NCI-H82 (cell line): ENCODE measurements around the gene PAK1.
A peak's percentile ranks its signal among the peaks of the same experiment; 100 is the strongest.
"Not testable (repeated sequence)": the region's sequence is repeated elsewhere in the genome, so short reads cannot be mapped to it uniquely, and the experiment has no call there.

Source experiments
- DNase-seq: peaks from one replicate; lab custom pipeline; 2025; lab: John Stamatoyannopoulos, UW

PAK1 gene

DNA sequence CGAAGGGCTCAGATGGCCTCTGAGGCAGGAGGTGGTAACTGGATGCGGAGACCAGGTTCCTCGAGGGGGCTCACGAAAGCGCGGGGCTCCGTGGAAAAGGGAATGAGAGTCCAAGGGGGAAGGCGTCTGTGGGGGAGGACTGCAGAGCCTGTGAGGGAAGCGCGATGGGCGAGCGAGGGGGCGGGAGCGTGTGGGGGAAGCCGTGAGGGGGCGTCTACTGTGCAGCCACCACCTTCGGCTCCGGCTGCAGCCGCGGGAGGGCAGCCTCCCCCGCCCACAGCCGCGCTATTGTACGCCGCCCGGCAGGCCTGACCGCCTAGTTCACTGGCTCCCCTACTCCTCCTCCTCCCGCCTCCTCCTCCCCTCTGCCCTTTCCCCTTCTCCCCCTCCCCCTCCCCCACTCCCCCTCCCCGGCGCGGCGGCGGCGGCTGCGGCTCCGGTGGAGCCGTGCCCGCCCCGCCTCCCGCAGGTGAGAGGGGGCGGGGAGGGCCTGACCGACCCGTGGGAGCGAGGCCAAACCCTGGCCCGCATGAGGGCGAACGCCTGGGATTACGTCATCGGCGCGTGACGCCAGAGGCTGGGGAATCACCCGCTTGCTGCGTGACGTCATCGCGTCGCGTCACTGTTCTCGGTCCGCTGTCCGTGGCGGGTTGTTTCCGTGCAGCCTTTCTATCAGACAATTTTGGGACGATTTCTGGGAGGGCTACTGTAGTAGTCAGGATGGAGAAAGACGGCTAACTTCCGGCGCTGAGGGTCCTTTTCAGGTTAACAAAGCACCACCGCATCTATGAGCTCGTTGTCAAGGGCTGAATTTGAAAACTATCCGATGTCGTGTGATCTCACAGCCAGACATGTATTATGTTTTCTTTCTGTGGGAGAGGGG, at the start of gene PAK1:
PAK1 (minus strand) TSS at position 294 of the 883 bp plus-strand sequence. CDS start 81,574 bp downstream, outside the sequence.
- peak; percentile 88 for DNase-seq

DNA sequence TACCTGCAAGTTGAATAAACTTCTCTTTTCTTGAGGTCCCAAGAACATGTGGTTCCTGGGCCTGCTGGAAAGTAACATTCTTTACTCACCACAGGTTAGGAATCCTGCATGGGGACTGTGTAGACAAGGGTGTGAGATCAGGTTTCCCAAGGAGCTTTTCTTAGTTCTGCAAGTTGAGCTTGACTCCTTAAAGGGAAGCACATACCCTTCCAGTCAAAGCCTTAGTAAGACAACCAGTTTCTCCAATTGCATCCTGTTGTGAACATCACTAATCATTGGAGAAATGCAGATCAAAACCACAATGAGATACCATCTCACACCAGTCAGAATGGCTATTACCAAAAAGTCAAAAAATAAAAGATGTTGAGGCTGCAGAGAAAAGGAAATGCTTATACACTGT, 48.3 kb upstream of the PAK1 start:
- no peak for DNase-seq

DNA sequence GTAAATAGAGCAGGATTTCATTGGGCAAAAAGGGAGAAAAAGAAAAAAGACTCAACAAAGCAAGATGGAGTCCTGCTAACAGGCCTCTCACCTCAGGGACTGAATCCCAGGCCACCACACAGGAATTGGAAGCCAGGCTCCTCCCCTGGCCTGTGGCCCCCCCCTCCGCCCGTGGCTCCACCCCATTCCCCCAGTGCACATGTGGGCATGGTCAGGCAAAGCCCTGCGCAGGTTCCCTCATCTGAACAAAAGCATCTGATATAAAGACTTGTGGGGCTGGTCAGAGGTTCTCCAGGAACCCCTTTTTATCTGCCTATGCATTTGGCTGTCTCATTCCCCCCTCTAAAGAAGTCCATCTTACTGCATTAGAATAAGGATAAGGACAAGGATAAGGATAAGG, 46.0 kb upstream of the PAK1 start:
- DNase-seq = no peak

GRCh38 chr11:77518471-77518870, 44.6 kb upstream of the PAK1 start:
- no peak for DNase-seq

GRCh38 chr11:77517753-77518152, 43.9 kb upstream of the PAK1 start:
- peak; percentile 10 for DNase-seq

GRCh38 chr11:77517226-77517625, 43.3 kb upstream of the PAK1 start:
- peak; percentile 20 for DNase-seq

GRCh38 chr11:77515483-77515882, 41.6 kb upstream of the PAK1 start:
- DNase-seq = no peak

DNA sequence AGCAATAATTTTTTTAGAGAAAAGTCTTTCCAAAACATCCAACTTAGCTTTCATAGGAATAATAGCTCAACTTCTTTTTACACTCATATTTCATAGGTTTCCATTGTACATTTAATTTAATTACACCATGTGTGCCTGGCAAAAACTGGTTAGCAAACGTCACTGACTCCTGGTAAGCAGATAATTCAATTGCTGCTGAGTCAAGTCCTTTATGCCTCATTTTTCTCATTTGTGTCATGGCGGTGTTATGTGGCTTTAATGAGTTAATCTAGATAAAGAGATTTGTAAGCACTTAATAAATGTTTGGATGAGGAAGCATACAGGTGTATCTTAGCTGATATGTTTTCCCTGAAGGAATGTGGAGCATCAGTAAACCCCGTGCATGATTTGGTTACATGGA, 41.2 kb upstream of the PAK1 start:
- peak; percentile 41 for DNase-seq

DNA sequence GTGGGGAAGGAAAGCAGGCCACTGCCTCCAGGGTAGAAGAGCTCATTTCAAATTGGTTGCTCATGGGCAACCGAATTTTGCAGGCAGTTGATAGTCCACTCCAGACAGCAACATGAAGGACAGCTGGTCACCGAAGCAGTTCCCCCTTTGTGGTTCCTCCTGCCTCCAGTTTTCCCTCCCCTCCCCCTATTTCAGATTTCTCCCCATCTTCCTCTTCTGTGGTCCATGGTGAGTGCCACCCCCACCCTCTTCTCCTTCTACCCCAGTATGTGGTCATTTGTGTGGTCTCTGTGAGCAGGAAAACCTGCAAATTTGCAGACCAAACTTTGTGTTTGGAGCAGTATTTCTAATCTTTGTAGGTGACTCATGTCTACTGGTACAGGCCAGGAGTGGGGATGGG, 38.2 kb upstream of the PAK1 start:
- DNase-seq = no peak

DNA sequence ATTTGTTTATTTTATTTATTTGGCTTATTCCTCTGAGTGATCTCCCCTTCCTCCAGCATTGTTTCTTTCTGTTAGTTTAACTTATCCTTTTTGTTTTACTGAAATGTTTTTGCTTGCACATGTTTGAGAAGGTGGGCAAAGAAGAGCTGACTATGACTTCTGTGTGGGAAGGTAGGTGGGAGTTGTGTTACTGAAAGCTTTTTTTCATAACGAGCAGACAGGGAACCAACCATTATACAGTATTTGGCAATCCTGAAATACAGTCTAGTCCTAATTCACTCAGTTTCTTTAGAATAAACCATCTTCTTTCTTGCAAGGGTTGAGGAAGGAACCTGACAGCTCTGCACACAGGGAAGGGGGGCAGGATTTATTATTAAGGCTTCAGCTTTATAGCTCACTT, 37.0 kb upstream of the PAK1 start:
- DNase-seq = no peak

DNA sequence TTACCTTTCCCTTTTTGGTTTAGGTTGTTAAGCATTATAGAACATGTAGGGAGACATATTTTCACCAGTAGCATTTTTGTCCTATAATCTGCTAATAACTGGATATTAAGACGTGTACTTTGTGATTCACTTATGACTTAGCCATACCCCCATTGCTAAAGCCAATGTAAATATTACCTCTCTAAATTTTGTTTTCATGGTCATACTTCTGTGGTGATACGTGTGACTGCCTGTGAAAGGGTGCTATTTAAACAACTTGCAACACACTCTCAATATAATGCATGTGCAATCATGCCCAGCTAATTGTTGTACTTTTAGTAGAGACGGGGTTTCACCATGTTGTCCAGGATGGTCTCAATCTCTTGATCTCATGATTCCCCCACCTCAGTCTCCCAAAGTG, 36.2 kb upstream of the PAK1 start:
- no peak for DNase-seq

GRCh38 chr11:77508019-77508418, 34.1 kb upstream of the PAK1 start:
- DNase-seq = no peak

GRCh38 chr11:77506857-77507256, 33.0 kb upstream of the PAK1 start:
- peak; percentile 6 for DNase-seq

DNA sequence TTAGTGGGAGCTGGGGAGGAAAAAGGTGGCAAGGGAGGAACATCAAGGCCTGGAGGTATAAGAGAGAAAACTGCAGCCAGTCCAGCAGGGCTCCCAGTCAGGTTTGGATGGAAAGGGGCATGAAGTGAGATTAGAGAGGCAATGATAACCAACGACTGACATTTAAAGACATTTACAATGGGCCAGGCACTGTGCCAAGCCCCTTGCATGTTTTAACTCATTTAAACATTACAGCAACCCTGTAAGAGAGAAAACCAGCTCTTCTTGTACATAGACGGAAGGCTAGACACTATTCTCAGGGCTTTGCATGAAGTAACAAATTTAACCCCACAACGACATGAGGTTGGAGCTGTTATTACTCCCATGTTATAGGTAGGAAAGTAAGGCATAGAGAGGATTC, 32.1 kb upstream of the PAK1 start:
- no peak for DNase-seq

- DNase-seq = no peak
These were observed 29.1 kb upstream of the PAK1 start for GRCh38 chr11:77503006-77503405.

- no peak for DNase-seq
These were observed 28.5 kb upstream of the PAK1 start for GRCh38 chr11:77502346-77502905.

DNA sequence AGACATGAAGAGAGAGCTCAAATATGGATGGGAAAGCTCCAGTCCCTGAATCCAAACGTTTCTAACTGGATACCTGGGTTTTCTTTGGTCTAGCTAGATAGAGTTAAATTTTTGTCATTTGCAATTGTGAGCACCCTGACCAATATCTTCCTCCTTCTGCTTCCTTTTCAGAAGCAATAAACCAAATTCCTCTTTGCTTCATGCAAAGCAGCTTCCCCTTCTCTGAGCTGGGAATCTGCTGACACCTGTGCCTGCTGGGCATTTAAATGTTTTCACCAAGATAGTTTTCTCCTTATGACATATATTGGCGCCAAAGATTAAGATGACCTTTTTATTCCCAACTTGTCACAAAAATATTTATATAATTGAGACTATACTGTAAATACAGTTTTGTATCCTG, 27.9 kb upstream of the PAK1 start:
- no peak for DNase-seq

- DNase-seq = no peak
These were observed 23.5 kb upstream of the PAK1 start for GRCh38 chr11:77497368-77497767.

GRCh38 chr11:77495526-77495925, 21.6 kb upstream of the PAK1 start:
- DNase-seq = no peak

GRCh38 chr11:77490035-77490434, 16.1 kb upstream of the PAK1 start:
- DNase-seq = not testable (repeated sequence)

DNA sequence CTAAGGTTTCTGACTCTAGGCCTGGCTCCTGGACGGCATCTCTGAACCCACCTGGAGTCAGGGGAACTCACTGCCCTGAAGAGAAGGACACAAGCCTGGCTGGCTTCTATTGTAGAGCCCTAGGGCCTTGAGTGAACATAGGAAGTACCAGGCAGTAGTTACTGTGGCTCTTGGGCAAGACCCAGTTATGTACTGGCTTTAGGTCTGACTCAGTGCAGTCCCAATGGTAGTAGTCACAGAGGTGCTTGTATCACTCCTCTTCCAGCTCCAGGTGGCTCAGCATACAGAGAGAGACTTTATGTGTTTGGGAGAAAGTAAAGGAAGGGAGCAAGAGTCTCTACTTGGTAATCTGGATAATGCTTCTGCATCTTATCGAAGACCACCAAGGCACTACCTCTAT, 13.9 kb upstream of the PAK1 start:
- DNase-seq = no peak

- no peak for DNase-seq
These were observed 6.0 kb upstream of the PAK1 start for GRCh38 chr11:77479746-77480352.

DNA sequence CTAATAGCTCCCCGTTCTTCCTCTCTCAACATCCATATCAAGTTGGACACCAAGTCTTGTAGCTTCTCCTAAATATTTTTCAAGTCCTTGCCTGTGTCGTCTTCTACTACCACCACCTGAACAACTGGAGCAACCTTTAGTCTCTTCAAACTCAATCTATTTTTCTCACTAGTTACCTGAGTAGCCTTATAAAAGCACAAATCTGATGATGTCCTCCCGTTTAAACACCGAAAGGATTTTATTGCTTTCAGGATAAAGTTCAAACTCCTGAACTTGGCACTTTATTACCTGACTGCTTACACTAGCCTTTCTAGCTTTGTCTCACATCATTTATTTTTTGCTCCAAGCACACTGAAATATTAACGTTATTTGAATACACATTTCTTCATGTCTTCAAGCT, 1.3 kb upstream of the PAK1 start:
- DNase-seq = no peak
